ENCODE data around the gene PLCE1.
"Not testable (repeated sequence)": the region's sequence is repeated elsewhere in the genome, so short reads cannot be mapped to it uniquely, and the experiment has no call there.

Gene PLCE1

DNA sequence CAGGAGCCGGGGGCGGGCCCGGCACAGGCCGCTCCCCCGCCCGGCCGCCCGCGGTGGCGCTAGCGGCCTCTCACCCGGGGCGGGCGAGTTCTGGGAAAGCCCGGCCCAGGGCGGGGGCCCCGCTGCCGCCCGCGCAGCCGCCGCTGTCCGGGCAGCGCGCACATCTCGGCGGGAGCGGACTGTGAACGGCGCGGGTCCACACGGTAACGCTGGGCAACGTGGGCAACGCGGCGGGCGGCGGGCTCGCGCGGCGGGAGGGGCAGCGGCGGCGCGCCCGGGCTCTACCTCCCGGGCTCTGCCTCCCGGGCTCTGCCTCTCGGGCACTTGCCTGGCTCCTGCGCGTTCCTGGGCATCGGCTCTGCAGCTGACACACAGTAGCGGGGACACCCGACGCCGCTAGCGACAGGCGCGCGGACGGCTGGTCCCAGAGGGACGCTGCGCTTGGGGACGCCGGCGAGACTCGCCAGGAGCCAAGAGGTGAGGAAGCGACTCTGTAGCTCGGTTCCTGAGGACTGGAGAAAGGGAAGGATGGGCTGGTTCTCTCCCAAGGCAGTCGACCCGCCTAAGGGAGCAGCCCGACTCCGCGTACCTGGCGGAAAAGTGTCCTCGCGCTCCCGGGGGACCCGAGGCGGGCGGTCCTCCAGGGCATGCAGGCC lies at the start of gene PLCE1:
TSS of gene PLCE1 (plus strand) at position 150 of the 656 bp plus-strand sequence. CDS start 37,116 bp downstream, outside the sequence.
- peak; percentile 3 for DNase-seq

DNA sequence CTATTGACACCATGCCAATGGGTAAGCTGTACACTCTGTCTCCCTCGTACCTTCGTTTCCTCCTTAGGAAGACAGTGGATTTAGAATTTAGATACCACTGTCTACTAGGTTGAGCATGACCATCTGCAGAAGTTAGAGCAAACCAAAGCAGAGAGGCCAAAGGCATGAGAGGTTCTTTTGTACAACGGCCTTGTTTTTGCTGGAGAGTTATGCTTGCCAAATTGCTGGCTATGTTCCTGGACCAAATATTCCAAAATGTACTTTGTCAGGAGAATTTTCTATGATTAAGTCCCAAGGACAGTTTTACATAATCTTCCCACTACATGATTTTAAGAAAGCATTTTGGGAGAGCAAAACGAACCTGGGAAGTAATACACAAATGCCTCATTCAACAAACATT lies 47.9 kb upstream of the PLCE1 start:
- no peak for DNase-seq

DNA sequence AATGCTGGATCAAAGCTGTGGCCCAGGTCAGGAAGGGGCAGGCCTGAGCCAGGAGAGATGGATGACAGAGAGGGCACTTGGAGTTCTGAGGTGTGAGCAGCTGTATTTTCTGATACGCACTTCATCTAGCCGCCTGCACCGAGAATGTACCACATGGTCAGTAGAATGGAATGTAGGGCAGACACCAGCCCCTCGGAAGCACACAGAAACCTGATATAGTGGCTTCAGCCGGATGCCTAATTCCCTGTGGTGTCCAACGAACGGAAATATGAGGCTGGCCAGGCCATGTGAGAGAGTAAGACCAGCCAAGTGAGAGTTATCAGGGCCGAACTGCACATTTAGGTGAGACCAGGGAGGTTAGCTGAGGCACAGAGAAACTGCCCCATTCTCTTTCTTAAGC lies 46.7 kb upstream of the PLCE1 start:
- no peak for DNase-seq

DNA sequence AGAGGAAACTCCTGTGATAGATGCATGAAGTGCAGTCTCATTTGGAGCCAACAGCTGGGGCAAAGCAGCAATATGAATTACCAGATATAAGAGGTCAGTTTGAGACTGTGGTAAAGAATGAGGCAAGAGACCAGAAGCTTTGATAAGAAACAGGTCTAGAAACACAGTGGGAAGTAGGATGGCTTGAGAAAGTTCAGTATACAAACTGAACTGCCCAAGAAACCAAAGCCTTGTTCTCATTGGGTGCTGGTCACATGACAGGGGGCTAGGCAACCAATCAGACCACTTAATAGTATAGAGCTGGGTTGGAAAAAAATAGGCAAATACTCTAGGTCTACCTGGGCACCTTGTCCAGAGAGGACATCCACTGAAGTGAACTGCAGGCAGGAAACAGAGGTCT lies 46.2 kb upstream of the PLCE1 start:
- no peak for DNase-seq

DNA sequence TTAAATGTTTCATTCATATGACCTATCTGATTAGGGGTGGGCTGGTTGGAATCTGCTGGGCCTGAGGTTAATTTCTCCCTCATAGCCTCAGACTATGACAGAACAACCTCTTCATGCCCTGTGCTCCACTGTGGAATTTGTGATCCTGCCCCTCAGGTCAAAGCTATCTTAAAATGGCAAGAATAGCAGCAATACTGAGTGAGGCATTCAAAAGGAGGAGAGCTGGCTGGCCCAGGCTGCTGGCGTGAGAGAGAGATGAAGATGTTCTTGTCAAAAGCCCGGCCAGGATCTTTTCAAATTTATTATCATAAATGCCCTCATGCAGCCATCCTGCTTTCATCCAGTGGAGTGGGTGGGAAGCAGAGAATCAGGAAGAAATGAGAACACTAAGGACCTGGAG lies 41.8 kb upstream of the PLCE1 start:
- DNase-seq = no peak

DNA sequence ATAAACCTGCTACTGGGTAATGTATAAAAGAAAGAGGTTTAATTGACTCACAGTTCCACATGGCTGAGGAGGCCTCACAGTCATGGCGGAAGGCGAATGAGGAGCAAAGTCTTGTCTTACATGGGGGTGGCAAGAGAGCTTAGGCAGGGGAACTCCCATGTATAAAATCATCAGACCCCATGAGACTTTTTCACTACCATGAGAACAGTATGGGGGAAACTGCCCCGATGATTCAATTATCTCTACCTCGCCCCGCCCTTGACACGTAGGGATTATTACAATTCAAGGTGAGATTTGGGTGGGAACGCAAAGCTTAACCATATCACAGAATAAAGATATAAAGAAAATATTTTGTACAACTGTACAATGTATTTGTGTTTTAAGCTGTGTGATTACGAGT lies 39.4 kb upstream of the PLCE1 start:
- DNase-seq = no peak

DNA sequence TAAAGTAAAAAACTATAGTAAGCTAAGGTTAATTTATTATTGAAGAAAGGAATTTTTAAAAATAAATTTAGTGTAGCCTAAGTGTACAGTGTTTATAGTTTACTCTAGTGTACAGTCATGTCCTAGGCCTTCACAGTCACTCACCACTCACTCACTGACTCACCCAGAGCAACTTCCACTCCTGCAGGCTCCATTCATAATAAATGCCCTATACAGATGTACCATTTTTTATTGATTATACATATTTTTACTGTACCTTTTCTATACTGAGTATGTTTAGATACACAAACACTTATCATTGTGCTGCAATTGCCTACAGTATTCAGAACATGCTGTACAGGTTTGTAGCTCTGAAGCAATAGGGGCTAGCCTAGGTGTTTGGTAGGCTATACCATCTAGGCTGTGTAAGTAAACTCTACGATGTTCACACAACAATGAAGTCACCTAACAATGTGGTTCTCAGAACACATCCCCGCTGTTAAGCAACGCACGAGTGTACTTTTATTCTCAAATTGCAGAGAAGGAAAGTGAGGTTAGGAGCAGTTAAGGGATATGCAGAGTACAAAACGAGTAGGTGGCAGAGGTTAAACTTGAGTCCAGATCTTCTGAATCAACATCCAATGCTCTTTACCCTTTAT lies 38.9 kb upstream of the PLCE1 start:
- DNase-seq = no peak

DNA sequence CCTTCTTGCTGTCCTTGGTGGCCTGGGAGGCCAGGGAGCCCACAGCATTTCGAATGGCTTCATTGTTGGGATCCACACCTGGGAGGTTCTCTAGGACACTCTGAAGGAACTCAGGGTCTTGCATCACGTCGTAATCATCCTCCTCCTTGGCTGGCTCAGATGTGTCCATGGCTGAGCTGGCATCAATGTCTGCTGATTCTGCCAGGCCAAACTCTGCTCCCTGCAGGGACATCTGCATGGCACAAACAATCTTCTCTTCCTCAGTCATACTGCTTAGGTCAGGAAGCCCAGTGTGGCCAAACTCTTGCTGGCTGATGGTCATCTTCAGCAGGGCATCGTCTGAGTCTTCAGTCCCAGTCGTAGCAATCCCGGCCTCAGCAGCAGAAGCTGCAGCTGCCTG lies 34.9 kb upstream of the PLCE1 start:
- no peak for DNase-seq

DNA sequence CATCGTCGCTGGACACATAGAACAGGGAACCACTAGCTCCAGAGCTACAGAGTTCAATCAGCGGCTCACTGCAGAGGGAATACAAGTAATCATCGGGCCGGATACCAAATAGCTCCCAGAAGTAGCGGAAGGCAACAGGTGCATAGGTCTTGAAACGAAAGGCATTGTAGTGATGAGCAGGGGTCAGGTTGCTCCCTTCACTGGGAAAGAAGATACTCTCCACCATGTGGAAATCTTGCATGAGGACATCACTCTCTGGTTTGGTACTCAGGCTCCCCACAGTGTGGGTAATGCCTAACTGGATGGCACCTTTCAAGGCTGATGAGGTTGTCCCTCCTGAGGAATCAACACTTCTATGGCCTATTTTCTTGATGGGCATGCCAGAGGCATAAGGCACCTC lies 32.7 kb upstream of the PLCE1 start:
- not testable (repeated sequence) for DNase-seq

DNA sequence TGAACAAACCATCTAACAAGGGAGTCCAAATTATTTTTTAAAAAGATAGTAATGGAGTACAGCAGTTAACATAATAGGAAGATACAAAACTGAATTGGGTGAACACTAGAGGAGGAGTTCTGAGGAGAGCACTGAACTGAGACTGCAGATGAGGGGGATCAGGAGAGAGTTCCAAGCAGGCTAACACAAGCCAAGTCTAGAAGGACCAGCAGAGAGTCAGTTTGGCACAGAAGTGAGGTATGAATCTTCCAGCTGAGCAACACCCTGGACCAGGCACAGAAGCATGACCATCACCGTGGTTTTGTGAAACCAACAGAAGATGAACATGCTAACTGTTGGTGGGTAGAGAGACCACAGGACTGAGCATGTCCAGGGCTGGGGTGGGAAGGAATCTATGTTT lies 30.8 kb upstream of the PLCE1 start:
- DNase-seq = no peak

DNA sequence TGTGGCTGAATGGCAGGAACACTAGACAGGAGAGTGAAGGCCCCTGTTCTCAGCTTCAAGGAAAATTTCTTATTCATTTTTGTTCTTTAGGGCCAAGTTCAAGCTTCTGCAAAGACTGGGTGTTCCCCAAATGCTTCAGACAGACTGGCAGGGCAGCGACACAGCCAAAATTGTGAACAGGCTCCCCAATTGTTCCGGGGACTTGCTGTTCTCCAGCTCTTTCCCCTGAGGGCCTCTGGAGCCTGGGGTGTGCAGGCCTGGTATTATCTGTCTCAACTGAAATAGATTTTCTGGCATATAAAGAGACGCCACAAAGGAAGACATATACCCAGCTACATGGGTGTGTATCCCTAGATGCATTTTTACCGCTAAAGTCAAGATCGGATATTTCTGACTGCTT lies 30.3 kb upstream of the PLCE1 start:
- no peak for DNase-seq

DNA sequence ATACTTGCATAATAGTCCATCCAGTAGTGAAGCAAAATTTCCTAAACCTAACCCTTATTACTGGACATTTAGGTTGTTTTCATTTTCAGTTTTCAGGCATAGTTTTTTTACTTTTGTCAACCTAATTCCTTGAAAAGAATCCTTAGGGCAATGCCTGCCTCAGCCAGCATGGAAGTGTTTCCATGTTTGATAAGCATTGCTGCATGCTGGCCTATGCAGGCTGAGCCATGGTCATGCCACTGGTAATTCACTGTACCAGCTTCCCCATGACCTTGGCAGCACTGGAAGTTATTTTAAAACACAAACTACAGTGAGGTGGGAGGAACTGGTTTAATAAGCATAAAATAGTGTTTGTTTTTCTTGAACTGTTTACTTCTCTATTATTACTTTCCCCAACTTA lies 27.8 kb upstream of the PLCE1 start:
- DNase-seq = no peak

DNA sequence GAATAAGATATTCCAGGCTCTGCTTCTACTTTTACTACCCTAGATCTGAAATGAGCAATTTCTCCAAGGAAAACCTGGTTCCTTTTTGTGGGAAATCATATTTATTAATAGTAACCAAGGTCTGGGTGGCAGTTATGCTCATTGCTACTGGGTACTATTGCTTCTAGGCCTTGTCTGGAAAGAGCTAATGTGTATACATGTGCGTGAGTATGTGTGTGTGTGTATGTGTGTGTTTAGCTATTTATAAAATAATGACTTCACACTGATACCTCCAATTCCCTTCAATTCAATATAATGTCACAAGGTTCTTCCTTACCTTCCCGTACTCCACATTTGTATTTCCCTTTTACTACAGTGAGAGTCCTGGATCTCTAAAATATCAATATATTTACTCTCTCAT lies 26.0 kb upstream of the PLCE1 start:
- no peak for DNase-seq

DNA sequence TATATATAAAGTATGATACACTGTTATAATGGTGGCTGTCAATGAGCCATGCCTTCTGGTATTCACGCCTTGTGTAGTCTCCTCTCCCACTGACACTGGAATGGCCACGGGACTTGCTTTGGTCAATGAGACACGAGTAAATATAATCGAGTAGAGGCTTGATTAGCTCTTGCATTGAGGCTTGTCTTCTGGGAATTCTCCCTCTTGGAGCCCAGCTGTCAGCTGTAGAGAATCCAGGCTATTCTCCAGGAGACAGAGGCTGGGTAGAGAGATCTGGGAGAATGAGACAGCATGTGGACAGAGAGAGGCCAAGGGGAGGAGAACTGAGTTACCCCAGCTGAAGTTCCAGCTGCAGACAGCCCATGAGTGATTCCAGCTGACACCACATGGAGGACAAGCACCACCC lies 25.2 kb upstream of the PLCE1 start:
- no peak for DNase-seq

DNA sequence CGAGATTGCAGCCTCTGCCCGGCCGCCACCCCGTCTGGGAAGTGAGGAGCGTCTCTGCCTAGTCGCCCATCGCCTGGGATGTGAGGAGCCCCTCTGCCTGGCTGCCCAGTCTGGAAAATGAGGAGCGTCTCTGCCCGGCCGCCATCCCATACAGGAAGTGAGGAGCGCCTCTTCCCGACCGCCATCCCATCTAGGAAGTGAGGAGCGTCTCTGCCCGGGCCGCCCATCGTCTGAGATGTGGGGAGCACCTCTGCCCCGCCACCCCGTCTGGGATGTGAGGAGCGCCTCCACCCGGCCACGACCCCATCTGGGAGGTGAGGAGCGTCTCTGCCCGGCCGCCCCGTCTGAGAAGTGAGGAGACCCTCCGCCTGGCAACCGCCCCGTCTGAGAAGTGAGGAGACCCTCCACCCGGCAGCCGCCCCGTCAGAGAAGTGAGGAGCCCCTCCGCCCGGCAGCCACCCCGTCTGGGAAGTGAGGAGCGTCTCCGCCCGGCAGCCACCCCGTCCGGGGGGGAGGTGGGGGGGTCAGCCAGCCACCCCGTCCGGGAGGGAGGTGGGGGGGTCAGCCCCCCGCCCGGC lies 23.2 kb upstream of the PLCE1 start:
- DNase-seq = not testable (repeated sequence)

DNA sequence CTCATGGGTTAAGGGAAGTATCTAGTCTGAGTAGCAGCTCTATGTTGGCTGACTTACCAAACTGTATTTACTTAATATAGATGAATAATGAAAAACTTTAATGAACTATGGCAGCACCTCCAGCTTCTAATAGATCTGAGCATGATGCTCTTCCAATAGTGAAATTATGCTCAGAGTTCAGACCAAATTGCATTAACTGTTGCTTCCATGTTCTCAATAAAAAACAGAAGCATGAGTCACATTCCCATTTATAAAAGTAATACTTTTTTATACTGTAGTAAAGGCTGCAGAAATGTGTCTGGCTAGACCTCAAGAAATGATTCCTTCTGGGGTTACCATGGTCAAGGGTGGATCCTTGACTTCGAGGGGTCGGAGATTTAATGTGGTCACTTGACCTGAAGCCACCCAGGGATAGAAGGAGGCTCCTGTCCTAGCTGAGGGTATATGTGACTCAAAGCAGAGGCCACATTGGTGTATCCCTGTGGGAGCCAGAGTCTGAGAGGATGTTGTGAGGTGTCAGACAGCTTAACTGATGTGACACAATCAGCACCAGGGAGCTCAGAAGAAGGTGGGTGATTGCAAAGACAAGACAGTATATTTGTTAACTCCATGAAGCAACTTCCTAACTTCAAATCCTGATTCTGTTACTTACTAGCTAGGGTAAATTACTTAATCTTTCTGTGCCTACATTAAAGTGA lies 19.8 kb upstream of the PLCE1 start:
- DNase-seq = no peak

DNA sequence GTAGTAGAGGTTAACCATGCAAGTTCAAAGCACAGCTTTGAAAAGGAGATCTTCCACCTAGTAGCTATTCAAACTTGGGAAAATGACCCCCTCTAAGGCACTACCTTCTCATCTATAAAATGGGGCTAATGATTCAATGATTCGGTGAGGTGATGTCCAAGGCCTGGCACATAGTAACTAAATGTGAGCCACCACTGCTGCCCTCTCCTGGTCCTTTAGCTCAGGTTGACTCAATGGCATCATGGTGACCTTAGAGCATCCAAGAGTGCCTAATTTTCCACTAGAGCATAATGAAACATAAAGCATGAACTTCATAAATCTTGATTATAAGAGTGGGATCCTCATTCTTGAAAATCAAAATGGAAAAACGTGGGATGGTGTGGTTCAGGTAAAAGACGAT lies 16.3 kb upstream of the PLCE1 start:
- no peak for DNase-seq

DNA sequence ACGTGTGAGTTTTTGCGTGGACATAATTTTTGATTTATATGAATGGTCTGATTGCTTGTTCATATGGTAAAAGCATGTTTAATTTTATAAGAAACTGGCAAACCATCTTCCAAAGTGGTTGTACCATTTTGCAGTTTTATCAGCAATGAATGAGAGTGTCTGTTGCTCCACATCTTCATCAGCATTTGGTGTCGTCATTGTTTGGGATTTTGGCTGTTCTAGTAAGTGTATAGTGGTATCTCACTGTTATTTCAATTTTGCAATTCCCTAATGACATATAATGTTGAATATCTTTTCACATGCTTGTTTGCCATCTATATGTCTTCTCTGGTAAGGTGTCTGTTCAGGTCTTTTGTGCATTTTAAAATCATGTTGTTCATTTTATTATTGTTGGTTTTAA lies 13.2 kb upstream of the PLCE1 start:
- DNase-seq = no peak

DNA sequence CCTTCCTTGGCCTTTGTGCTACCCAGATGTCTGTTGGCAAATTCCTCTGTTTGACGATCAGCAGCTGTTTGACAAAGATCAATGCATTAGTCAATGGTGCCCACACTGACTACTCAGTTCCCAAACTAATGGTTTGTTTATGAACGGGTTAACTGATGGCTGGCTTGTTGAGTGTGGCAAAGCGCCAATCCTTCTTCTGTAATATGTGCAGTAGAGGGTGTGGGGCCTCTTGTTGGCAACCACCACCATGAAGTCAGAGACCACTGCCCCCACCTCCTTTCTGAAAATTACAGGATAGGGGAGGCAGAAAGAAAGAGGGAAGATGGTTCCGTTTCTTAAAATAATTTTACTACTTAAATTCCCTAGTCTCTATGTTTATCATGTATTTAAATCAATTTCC lies 2.6 kb upstream of the PLCE1 start:
- no peak for DNase-seq

DNA sequence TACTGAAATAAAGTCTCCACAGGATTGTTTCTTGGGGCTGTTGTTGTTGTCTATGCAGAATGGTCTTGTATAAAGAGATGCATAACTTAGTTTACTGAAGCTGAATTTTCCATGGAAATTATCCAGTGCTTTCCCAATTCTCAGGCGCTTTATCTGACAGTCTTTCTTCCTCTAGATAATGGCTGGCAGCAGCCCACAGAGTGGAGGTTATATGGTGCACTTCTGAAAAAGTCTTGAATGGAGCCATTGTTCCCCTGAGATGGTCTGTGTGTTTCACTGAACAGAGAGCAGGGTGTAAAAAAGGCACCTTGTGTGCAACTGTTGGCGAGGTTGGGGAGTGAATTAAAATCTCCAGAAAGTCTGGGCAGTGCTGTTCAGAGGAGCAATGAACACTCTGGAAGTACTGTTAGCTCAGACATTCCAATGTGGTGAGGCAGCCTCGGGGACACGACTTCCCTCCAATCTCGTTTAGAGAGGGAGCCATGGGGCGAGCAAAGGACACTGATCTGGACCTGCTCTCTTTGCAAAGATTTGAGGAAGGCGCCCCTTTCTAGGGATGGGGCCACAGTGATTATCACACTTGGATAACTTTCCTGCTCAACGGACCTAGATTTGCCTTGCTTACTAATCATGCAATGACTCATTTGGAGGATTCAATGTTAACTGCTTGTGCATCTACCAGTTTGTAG lies 2.0 kb upstream of the PLCE1 start:
- no peak for DNase-seq

DNA sequence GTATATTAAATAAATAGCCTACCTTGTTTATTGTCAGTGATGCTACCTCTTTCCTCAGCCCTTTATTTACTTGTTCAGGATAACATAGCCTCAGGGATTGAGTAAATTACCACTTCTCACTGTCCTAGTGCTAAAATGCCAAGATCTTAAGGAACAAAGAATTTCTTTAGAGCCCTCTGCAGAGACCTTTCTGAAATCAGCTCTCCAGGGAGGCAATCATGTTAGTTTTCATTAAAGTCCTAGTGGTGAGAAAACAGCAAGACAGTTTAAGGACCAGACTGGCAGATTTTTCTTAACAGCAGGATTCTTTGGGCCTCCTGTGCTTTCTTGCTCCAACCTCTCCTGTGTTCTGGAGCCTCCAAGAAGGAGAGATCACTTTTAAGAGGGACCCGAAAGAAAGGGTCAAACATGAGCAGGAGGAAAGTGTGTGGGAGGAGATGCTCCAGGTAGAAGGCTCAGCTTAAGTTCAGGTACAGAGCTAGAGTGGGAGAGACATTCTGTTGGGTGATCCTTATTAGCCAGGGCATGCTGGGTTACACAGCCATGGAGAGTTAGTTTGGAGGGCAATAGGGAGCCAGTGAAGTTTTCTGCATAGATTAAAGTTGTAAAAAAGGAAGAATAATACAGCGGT lies 1.2 kb upstream of the PLCE1 start:
- no peak for DNase-seq

DNA sequence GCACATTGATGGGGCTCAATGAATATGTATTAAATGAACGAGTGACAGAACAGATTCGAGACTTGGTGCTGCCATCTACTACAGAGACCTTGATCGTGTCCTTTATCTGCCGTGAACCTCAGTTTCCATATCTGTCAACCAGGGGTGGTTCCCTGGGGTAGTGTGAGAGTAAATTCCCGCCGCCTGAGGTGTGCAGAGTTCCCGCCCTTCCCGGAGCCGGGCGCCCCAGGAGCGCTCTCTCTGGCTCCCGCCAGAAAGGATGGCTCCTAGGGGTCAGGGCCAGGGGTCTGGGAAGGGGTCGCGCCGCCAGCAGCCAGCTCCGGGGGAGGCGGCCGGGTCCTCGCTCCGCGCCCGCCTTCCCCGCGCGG lies 333 bp upstream of the PLCE1 start:
- no peak for DNase-seq

DNA sequence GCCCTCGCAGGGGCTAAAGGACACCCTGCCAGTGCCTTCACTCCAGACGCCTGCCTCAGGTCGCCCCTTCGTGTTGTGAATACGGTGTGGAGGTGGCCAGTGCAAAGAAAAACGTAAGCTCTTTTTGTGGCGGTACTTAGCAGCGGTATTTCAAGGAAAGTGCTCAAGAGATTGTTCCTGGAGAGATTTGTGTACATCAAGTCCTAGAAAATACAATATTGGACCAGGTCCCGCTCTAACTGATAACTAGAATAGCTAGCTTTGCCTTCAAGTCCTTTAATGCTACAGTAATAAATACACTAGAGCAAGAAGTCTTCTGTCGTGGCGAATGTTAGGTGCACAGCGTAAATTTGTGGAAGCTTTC lies 689 bp downstream of the PLCE1 start:
- no peak for DNase-seq

Data from RPMI8226 (cell line).